ENCODE measurements around the gene GABBR2.

The GABBR2 gene

DNA sequence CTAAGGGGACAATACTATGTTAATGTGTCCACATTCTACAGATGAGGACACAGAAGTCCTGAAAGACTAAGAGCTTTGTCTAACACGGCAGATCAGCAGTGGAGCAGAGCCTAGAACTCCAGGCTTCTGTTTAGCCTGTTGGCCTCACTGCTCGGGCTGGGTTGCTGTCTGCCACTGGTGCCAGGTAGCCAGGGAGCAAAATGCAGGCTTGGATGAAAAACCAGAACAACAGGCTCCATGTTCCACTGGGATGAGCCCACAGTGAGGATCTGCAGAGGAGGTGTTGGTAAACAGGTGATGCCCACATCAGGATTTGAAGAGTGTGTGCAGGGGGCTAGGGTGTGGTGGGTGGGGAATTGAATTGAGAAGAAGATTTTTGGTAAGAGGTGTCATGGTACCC is 339.3 kb downstream of the GABBR2 start:
- H3K27me3 ChIP-seq (replicated peaks) = no peaks in the 10 kb centered on the region
- H3K27ac ChIP-seq = no peak overlapping the region
- DNase-seq = no peak
- TF ChIP-seq, protein P1, sequence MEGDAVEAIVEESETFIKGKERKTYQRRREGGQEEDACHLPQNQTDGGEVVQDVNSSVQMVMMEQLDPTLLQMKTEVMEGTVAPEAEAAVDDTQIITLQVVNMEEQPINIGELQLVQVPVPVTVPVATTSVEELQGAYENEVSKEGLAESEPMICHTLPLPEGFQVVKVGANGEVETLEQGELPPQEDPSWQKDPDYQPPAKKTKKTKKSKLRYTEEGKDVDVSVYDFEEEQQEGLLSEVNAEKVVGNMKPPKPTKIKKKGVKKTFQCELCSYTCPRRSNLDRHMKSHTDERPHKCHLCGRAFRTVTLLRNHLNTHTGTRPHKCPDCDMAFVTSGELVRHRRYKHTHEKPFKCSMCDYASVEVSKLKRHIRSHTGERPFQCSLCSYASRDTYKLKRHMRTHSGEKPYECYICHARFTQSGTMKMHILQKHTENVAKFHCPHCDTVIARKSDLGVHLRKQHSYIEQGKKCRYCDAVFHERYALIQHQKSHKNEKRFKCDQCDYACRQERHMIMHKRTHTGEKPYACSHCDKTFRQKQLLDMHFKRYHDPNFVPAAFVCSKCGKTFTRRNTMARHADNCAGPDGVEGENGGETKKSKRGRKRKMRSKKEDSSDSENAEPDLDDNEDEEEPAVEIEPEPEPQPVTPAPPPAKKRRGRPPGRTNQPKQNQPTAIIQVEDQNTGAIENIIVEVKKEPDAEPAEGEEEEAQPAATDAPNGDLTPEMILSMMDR (IDR thresholded peaks at IDR 0.05; ENCODE audit: low read depth, low read length, missing control alignments) = no peak
- H3K4me3 ChIP-seq (ENCODE audit: low read depth, low read length) = no peak overlapping the region
- no peaks in the 10 kb centered on the region for H3K36me3 ChIP-seq (replicated peaks)
- in situ Hi-C loops (cut with HindIII; ENCODE audit: low pct_ligation_motif_present, low sequenced_read_pairs) = no loop called here

DNA sequence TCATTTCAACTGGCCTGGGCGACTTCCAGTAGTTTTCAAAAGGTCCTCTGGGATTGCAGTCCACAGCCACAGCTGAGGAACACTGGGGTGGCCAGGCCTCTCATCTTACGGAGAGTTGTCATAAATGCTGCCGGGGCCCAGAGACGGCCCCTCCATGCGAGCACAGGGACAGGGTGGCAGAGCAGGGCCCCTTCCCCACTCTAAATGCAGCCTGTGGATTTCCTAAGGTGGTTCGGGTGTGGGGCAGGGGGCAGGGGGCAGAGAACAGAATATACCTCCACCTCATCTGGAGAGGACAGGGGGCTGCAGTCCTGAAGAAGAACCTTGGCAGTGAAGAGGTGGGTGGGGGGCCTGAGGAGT is 339.7 kb downstream of the GABBR2 start:
- no peaks in the 10 kb centered on the region for H3K27me3 ChIP-seq (replicated peaks)
- in situ Hi-C loops (cut with HindIII; ENCODE audit: low pct_ligation_motif_present, low sequenced_read_pairs) = no loop called here
- no peak overlapping the region for H3K4me3 ChIP-seq (ENCODE audit: low read depth, low read length)
- H3K36me3 ChIP-seq (replicated peaks) = no peaks in the 10 kb centered on the region
- no peak for DNase-seq
- H3K27ac ChIP-seq = no peak overlapping the region
- TF ChIP-seq, protein P1 (IDR thresholded peaks at IDR 0.05; ENCODE audit: low read depth, low read length, missing control alignments) = no peak

DNA sequence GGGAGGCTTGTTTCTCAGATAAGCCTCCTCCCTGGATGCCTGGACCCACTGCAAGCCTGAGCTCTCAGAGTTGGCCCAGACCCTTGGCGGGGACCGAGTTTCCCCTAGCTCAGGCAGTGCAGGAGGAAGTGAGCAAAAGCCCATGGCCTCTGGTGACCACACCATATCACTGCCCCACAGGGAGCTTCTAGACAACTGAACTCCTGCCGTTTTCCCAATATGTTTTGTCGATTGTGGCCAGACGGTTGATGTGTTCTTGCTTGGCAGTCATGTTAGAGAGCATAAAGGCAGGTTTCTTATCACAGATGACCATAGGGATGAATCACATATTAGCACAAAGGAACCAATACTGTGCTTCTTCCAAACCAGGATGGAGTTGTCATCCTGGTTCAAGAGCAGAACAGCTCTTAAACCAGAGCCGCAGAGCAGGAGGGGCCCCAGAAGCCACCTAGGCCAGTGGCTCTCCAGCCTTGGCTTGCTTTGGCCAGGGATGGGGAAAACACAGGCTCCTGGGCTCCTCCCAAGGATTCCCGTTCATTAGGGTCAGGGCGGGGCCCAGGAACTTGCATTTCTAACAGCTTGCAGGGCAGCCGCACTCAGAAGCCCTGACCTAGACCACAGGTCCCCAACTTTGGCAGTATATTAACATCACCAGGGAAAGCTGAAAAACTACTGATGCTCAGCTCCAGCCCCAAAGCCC is 340.2 kb downstream of the GABBR2 start:
- in situ Hi-C loops (cut with HindIII; ENCODE audit: low pct_ligation_motif_present, low sequenced_read_pairs) = no loop called here

DNA sequence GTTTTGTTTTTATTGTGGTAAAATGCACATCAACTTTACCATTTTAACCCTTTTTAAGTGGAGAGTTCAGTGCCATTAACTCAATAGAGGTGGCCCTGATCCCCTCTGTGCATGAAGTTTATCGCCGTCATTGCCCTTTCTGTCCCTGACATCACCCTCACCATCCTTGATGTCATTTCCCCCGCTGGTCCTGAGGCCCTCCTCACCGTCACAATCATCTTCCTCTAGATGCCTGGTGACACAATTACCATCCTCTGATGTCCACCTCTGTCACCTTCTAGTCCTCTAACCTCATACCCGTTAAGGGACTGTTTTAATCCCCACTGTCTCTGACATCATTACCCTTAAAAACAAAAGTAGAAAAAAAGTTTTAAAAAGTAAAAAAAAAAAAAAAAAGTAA is 340.8 kb downstream of the GABBR2 start:
- in situ Hi-C loops (cut with HindIII; ENCODE audit: low pct_ligation_motif_present, low sequenced_read_pairs) = no loop called here
- Histone ChIP-seq H3K27ac (no peak overlapping the region), H3K27me3 (replicated peaks) (no peaks in the 10 kb centered on the region), H3K4me3 (ENCODE audit: low read depth, low read length) (no peak overlapping the region), H3K36me3 (replicated peaks) (no peaks in the 10 kb centered on the region)
- TF ChIP-seq, protein P1 (IDR thresholded peaks at IDR 0.05; ENCODE audit: low read depth, low read length, missing control alignments) = no peak
- DNase-seq = no peak

More for the DNA sequence above, 340.2 kb downstream of the GABBR2 start:
- TF ChIP-seq, protein P1 (IDR thresholded peaks at IDR 0.05; ENCODE audit: low read depth, low read length, missing control alignments) = no peak
- H3K36me3 ChIP-seq (replicated peaks) = no peaks in the 10 kb centered on the region
- no peaks in the 10 kb centered on the region for H3K27me3 ChIP-seq (replicated peaks)
- no peak for DNase-seq
- H3K4me3 ChIP-seq (ENCODE audit: low read depth, low read length) = no peak overlapping the region
- no peak overlapping the region for H3K27ac ChIP-seq

DNA sequence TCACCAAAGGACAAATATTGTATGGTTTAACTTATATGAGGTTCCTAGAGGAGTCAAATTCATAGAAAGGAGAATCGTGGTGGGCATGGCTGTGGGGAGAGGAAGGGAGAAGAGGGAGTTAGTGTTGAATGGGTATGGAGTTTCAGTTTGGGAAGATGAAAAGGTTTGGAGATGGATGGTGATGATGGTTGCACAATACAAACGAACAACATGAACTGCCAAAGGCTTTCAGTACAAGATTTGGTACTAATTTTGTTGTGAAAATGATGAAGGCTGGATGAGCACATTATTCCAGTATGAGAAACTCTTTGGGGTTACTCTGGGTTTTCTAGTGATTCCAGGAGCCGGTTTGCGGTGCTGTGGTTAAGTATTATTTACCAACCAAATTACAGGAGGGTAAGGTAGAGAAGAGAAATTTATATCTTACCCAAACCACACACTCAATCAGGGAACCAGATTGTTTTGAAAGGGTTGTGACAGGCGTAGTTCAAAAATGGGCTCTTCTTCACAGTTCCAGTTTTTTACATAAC is 341.3 kb downstream of the GABBR2 start:
- no peak overlapping the region for H3K27ac ChIP-seq
- in situ Hi-C loops (cut with HindIII; ENCODE audit: low pct_ligation_motif_present, low sequenced_read_pairs) = no loop called here
- DNase-seq = no peak
- no peaks in the 10 kb centered on the region for H3K27me3 ChIP-seq (replicated peaks)
- no peaks in the 10 kb centered on the region for H3K36me3 ChIP-seq (replicated peaks)
- H3K4me3 ChIP-seq (ENCODE audit: low read depth, low read length) = no peak overlapping the region
- TF ChIP-seq, protein P1 (IDR thresholded peaks at IDR 0.05; ENCODE audit: low read depth, low read length, missing control alignments) = no peak

DNA sequence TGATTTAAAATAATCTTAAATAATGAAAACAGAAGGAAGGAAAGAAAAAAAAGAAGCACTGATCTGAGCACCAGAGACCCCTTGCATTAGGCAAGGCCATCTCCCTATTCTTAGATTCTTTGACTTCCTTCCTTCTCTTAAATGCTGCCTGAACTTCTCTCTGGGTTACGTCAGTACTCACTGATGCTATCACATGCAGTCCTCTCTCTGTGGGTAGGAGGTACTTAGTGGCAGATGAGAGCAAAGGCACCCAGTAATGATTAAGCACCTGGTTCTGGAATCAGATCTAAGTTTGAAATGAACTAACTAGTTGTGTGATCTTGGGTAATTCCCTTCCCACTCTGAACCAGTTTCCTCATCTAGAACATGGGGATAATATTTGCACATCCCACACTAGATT is 343.0 kb downstream of the GABBR2 start:
- Histone ChIP-seq H3K36me3 (replicated peaks) (no peaks in the 10 kb centered on the region), H3K27ac (no peak overlapping the region), H3K4me3 (ENCODE audit: low read depth, low read length) (no peak overlapping the region), H3K27me3 (replicated peaks) (no peaks in the 10 kb centered on the region)
- in situ Hi-C loops (cut with HindIII; ENCODE audit: low pct_ligation_motif_present, low sequenced_read_pairs) = no loop called here
- no peak for DNase-seq
- TF ChIP-seq, protein P1 (IDR thresholded peaks at IDR 0.05; ENCODE audit: low read depth, low read length, missing control alignments) = no peak

Measured in brain microvascular endothelial cell (primary cell).